ENCODE measurements around the gene CDH15.

- no peak for TF ChIP-seq CTCF (IDR thresholded peaks at IDR 0.05)
- TF ChIP-seq POLR2A (IDR thresholded peaks at IDR 0.05): no peak
Measured at GRCh38 chr16:89210904-89211515, 39.5 kb downstream of the CDH15 start.

All from thyroid gland (tissue), 4 donors.